ENCODE measurements around the gene SLC27A5.
A peak's percentile ranks its signal among the peaks of the same experiment; 100 is the strongest.
"Not testable (repeated sequence)": the region's sequence is repeated elsewhere in the genome, so short reads cannot be mapped to it uniquely, and the experiment has no call there.

The SLC27A5 gene

DNA sequence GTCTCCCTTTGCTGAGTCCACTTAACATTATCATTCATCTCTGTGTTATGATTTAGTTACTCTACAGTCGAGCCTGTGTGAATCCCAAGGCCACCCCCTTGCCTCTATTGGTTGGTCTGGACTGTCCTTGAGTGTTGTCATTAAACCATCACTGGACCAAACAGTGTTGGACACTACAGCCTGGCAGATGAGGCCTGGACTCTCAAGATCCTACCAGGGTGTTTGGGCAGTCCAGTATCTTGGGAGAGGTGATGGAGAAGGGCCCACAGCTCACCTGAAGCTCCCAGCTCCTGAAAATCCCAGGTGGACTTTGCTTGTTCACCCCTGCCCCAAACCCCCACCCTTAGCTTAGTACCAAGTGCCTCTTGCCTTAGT, 39.3 kb upstream of the SLC27A5 start:
- no peak for DNase-seq (ENCODE audit: low read depth in 4 of 4, low spot score in 1 of 4)

DNA sequence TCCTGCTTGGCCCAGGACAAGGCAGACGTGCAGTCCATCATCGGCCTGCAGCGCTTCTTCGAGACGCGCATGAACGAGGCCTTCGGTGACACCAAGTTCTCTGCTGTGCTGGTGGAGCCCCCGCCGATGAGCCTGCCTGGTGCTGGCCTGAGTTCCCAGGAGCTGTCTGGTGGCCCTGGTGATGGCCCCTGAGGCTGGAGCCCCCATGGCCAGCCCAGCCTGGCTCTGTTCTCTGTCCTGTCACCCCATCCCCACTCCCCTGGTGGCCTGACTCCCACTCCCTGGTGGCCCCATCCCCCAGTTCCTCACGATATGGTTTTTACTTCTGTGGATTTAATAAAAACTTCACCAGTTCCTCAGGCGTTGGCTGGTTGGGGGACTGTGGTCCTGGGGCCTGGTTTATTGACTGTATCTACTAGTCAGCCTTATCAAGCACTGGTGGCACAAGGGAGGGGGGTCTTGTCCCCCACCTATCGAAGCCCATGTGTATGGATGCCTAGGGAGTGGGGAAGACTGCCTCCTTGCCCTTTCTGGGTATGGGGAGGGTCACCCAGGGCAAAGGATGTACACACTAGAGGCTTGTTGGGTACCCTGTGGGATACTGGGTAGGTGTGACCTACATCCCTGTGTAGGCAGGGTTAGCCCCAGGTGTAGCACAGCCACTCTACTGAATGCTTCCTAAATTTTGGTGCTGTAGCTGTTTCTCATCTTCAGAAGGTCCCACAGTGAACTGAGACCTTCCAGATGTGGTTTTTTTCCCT, 38.8 kb upstream of the SLC27A5 start:
- no peak for DNase-seq (ENCODE audit: low read depth in 4 of 4, low spot score in 1 of 4)

DNA sequence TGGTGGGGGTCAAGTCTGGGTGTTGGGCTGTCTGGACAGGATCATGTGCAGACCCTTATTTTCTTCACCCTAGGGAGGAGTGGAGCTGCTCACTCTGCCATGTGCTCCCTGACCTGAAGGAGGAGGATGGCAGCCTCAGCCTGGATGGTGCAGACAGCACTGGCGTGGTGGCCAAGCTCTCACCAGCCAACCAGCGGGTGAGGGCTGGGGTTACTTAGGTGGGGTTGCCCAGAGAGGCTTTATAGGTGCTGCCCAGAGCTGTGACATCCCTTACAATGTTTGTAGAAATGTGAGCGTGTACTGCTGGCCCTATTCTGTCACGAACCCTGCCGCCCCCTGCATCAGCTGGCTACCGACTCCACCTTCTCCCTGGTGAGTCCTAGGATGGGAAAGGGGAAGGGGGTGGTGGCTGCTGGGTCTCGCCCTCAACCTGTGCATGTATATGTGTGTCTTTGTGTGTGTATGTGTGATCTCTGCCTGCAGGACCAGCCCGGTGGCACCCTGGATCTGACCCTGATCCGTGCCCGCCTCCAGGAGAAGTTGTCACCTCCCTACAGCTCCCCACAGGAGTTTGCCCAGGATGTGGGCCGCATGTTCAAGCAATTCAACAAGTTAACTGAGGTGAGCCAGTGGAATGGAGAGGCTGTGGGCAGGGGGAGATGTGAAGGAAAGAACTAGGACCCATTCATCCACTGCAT, 38.0 kb upstream of the SLC27A5 start:
- no peak for DNase-seq (ENCODE audit: low read depth in 4 of 4, low spot score in 1 of 4)

DNA sequence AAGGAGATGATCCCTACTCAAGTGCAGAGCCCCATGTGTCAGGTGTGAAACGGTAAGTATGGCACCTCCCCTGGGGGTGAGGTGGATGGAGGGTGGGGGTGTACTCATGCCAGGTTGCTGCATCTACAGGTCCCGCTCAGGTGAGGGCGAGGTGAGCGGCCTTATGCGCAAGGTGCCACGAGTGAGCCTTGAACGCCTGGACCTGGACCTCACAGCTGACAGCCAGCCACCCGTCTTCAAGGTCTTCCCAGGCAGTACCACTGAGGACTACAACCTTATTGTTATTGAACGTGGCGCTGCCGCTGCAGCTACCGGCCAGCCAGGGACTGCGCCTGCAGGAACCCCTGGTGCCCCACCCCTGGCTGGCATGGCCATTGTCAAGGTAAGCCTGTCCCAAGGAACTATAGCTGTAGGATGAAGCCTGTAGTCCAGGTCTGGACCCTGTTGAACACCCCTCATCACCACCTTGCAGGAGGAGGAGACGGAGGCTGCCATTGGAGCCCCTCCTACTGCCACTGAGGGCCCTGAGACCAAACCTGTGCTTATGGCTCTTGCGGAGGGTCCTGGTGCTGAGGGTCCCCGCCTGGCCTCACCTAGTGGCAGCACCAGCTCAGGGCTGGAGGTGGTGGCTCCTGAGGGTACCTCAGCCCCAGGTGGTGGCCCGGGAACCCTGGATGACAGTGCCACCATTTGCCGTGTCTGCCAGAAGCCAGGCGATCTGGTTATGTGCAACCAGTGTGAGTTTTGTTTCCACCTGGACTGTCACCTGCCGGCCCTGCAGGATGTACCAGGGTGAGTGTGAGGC, 37.3 kb upstream of the SLC27A5 start:
- DNase-seq (ENCODE audit: low read depth in 4 of 4, low spot score in 1 of 4), result no peak

DNA sequence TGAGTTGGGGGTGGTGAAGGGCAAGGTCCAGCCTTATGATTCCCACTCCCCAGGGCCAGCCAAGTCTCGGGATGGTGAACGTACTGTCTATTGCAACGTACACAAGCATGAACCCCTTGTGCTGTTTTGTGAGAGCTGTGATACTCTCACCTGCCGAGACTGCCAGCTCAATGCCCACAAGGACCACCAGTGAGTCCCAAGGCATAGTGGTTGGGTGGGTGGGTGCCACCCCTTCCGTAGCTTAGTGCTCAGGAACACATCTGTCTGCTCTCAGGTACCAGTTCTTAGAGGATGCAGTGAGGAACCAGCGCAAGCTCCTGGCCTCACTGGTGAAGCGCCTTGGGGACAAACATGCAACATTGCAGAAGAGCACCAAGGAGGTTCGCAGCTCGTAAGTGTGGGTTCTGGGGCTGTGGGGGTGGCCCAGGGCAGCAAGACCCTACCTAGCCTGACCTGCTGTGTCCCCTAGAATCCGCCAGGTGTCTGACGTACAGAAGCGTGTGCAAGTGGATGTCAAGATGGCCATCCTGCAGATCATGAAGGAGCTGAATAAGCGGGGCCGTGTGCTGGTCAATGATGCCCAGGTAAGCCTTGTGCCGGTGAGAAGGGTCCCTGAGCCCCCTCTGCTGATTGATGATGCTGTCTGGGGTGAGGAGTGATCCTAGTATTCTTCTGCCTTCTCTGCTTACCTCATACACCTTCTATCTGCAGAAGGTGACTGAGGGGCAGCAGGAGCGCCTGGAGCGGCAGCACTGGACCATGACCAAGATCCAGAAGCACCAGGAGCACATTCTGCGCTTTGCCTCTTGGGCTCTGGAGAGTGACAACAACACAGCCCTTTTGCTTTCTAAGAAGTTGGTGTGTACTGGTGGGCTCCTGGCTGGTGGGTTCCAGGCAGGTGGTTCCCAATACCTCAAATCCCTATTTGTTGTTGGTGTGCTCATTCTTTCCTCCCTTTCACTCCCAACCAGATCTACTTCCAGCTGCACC, 35.8 kb upstream of the SLC27A5 start:
- DNase-seq (ENCODE audit: low read depth in 4 of 4, low spot score in 1 of 4), result no peak

DNA sequence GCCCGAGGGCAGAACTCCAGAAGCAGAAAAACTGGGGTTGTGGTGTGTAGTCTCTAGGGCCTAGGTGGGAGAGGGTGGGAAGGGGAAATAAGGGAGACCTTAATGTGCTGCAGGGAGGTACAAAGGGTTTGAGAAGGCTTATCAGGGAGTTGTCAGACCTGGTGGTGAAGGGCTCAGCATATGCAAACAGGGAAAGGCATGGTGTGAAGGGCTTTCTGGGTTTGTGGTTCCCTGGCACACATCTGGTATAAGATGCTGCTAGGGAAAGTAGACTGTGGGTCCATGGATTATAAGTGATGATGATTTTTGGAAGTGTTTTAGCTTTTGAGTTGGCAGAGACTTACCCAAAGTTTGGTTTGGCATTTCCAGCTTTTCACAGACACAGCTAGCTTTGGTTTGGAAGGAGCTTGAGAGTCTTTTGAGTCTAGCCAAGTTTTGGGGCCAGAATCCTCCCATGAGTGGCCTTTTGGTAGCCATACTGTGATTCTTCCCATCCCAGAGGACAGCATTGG, 34.3 kb upstream of the SLC27A5 start:
- DNase-seq (ENCODE audit: low read depth in 4 of 4, low spot score in 1 of 4), result no peak

DNA sequence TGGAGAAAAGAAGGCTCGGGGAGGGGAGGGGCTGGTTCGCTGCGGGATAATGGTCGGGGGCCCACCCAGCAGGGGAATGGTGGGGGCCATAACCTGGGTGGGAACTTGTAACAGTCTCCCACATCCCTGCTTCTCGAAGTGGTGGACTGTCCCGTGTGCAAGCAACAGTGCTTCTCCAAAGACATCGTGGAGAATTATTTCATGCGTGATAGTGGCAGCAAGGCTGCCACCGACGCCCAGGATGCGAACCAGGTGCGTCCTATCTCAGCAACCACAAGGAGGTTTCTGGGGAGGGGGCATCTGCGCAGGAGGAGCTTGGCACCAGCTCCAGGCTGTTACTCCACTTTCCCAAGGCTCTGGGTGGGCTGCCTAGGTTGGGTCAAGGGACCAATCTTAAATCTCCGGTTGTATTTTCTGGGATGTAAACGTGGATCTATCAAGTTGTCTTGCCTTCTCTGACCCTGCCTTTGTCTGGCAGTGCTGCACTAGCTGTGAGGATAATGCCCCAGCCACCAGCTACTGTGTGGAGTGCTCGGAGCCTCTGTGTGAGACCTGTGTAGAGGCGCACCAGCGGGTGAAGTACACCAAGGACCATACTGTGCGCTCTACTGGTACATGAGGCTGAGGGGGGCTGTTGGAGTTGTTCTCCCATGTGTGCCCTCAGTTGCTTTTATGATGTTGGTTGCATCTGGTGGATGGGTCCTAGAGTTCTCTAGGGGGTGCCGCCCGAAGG, 33.7 kb upstream of the SLC27A5 start:
- DNase-seq (ENCODE audit: low read depth in 4 of 4, low spot score in 1 of 4), result no peak

- peak in 1 of 4 experiments; percentile 63 for DNase-seq (ENCODE audit: low read depth in 4 of 4, low spot score in 1 of 4)
Observed at GRCh38 chr19:58544591-58545285, 32.9 kb upstream of the SLC27A5 start.

DNA sequence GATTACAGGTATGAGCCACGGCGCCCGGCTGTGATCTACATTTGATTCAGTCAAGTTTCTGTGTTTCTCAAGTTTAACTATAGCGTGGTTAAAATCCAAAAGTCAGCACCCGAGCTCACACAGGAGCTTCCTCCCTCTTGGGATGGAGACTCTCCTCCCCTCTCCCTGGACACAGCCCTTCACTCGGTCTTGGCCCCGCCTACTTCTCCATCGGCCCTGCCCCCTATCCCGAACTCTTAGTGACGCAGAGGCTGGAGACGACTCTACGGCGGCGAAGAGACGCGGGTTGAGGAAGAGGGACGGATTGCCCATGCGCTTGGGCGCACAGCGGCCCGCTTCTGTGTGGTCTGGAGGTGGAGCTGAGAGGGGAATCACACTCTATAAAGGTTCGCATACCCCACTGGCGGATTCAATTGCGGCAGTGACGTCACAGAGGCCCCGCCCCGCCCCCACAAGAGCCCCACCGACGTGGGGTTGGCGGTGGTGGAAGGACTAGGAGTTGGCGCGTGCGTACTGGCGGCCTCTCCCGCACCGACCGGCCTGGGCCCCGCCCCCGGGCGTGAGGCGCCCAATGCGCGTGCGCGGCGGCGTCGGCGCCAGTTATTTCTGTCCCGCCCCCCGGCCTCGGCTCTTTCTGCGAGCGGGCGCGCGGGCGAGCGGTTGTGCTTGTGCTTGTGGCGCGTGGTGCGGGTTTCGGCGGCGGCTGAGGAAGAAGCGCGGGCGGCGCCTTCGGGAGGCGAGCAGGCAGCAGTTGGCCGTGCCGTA, 32.2 kb upstream of the SLC27A5 start, which contains the start of gene TRIM28:
TRIM28 (plus strand) TSS at position 239 of the 765 bp plus-strand sequence. CDS start 694 bp downstream, outside the sequence.
- peak; percentile 100 for DNase-seq (ENCODE audit: low read depth in 4 of 4, low spot score in 1 of 4)

- not testable (repeated sequence) for DNase-seq (ENCODE audit: low read depth in 4 of 4, low spot score in 1 of 4)
Observed at GRCh38 chr19:58542641-58543372, 31.0 kb upstream of the SLC27A5 start.

- DNase-seq (ENCODE audit: low read depth in 4 of 4, low spot score in 1 of 4), result not testable (repeated sequence)
Observed at GRCh38 chr19:58539169-58539559, 27.4 kb upstream of the SLC27A5 start.

DNA sequence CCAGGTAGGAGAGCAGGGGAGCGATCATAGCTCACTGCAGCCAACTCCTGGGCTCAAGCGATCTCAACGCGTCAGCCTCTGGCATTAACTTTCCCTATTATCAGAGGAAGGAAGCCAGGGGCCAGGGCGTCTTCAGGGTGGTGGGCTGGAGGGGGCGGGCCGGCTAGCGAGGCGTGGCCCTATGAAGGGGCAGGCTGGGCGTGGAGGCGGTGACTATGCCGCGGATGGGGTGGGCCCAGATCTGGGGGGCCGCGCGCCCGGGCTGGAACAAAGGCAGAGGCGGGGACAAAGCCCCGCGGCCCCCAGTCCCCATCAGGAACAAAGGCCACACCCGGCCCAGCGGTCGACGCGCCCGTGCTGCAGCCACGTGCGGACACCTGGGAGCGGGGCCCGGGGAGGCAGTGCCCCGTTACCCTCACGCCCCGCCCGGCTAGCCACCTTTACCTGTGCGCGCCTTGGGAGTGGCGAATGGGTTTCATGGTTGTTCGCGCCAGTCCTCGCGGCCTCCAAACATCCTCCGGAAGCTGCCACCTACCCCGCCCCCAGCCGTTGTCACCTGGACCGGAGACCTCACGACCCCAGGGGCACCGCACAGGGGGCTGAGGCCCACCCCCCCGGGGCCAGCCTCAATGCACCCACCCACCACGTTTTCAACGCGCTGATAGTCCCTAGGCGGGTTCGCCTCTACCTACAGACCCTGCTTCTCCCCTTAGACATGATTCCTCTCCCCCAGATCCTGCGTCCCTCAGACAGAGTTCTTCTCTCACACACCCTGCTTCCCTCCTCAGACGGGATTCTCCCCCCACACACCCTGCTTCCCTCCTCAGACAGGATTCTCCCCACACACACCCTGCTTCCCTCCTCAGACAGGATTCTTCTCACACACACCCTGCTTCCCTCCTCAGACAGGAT, 26.7 kb upstream of the SLC27A5 start:
- DNase-seq (ENCODE audit: low read depth in 4 of 4, low spot score in 1 of 4), result no peak

DNA sequence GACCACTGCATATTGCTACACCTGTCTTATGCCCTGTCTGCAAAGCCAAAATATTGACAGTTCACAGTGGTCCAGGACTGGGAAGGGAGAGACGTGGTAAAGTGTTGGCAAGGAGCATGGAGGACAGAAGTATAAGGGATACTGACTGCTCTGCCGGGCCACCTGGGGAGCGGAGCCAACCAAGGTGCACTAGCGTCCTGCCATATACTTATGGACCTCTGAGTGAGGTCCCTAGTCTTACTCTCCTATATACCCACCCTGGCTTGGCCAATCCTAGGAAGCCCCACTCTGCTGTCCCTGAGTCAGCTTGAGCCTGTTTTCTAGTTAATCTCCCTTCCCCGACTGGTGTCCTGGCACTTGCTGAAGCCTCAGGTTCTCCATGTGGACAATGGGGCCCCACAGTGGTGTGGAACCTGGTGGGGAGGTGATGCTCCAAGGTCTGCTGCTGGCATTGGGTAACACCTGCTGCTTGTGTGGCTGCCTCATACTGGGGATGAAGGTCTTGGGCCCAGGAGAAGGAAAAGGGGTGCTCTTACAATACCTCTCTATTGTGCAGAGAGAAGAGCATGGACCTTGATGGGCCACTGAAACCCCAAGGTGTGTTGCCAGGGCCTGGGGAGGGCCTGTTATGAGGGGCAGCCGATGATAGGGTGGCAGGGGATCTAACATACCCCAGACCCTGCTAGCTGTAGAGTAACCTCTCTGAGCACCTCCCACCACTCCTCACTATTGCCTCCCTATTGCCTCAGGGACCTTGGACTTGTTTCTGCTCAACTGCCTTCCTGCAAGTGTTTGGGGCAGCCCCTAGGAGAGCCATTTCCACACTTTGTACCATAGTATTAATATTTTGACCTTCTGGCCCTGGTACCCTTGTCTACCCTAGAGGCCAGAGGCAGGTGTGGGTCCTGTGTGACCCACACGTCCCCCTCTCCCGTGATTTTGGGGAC, 25.3 kb upstream of the SLC27A5 start:
- DNase-seq (ENCODE audit: low read depth in 4 of 4, low spot score in 1 of 4), result no peak

DNA sequence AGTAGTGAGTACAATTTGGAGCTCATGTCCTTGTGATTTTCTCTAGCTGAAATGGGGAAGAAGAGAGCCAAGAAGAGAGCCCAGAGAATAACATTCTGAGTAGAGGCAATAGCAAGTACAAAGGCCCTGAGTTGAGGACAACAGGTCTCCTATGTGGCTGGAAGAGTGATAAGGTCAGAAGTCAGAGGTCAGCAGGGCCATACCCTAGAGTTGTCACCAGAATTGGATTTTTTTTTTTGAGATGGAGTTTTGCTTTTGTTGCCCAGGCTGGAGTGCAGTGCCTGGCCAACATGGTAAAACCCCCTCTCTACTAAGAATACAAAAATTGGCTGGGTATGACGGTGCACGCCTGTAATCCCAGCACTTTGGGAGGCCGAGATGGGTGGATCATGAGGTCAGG, 24.1 kb upstream of the SLC27A5 start:
- DNase-seq (ENCODE audit: low read depth in 4 of 4, low spot score in 1 of 4), result no peak

DNA sequence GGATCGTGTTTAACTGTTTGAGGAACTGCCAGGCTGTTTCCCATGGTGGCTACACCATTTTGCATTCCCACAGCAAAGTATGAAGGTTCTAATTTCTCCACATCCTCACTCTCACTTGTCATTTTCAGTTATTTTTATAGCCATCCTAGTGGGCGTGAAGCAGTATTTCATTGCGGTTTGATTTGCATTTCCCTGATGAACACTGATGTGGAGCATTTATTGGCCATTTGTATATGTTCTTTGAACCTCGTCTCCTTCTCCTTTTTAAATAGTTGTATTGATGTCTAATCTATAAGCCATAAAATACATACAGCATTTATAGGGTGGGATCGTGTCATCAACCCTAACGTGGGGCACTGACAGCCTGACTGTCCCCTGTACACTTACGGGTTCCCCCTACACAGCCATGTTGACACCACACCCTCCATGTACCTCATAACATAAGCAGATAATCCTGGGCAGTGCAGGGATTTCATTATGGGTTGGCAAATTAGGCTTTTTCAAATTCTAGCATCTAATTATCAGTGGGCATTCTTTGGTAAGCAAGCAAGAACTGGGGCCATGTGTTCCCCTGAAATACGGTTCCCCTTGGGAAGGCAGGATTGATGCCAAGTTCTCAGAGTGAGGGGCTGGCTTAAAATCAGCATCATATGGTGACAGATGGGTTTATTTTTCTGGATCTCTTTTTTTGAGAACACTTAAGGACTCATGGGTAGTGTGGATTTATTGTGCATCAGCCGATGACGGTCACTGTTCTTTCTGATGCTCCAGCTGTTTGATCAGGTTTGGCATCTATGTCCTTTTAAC, 19.4 kb upstream of the SLC27A5 start:
- DNase-seq (ENCODE audit: low read depth in 4 of 4, low spot score in 1 of 4), result no peak

Measured in stimulated activated CD4-positive, alpha-beta T cell treated with anti-CD3 and anti-CD28 coated beads, Interleukin-1b, Interleukin-23, amount 100 ng/mL, for 24 hours (primary cell).